ENCODE results near the gene SH2D3C.

DNA sequence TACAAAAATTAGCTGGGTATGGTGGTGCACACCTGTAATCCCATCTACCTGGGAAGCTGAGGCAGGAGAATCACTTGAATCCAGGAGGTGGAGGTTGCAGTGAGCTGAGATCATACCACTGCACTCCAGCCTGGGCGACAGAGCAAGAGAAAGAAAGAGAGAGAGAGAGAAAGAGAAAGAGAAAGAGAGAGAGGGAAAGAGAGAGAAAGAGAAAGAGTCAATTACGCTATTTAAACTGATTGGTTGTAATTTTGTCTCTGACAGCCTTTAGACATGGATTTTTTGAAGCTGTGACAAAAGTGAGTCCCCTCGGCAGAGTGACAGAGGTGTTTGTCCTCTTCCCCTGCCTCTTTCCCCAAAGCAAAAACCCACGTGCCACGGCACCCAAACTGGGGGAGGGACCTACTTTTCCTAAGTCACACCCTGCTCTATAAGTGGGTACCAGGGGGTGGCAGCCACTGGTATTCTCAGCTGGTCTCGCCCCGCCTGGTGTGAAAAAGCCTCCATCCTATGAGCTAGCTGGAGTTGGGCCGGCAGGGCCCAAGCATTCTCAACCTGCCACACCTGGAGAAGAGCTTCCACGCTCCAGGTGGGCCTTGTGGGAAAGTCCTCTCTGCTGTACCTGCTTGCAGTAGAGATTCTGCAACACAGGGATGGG is 75.0 kb downstream of the SH2D3C start:
- TF ChIP-seq, protein P1, sequence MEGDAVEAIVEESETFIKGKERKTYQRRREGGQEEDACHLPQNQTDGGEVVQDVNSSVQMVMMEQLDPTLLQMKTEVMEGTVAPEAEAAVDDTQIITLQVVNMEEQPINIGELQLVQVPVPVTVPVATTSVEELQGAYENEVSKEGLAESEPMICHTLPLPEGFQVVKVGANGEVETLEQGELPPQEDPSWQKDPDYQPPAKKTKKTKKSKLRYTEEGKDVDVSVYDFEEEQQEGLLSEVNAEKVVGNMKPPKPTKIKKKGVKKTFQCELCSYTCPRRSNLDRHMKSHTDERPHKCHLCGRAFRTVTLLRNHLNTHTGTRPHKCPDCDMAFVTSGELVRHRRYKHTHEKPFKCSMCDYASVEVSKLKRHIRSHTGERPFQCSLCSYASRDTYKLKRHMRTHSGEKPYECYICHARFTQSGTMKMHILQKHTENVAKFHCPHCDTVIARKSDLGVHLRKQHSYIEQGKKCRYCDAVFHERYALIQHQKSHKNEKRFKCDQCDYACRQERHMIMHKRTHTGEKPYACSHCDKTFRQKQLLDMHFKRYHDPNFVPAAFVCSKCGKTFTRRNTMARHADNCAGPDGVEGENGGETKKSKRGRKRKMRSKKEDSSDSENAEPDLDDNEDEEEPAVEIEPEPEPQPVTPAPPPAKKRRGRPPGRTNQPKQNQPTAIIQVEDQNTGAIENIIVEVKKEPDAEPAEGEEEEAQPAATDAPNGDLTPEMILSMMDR (conservative IDR thresholded peaks at IDR 0.05; ENCODE audit: low read depth, low read length): no peak
- TF ChIP-seq CHD1 (IDR thresholded peaks at IDR 0.05; ENCODE audit: low read depth, low read length): no peak
- no peak for TF ChIP-seq NFE2L2 (IDR thresholded peaks at IDR 0.05; ENCODE audit: low read depth, low read length)
- no peak for TF ChIP-seq POLR2A (IDR thresholded peaks at IDR 0.05; ENCODE audit: low read depth, low read length)
- no peak for TF ChIP-seq MAZ (IDR thresholded peaks at IDR 0.05; ENCODE audit: borderline replicate concordance, low read depth, low read length)
- no peak for TF ChIP-seq FOS (IDR thresholded peaks at IDR 0.05; ENCODE audit: low read depth, low read length)
- TF ChIP-seq BHLHE40 (IDR thresholded peaks at IDR 0.05; ENCODE audit: low read depth, low read length): no peak
- no peak for TF ChIP-seq MAFK (IDR thresholded peaks at IDR 0.05; ENCODE audit: low read depth, low read length)
- TF ChIP-seq CEBPB (IDR thresholded peaks at IDR 0.05; ENCODE audit: low read depth, low read length): no peak
- TF ChIP-seq SMC3 (IDR thresholded peaks at IDR 0.05; ENCODE audit: low read depth, low read length): no peak
- TF ChIP-seq RCOR1 (IDR thresholded peaks at IDR 0.05; ENCODE audit: insufficient replicate concordance, low read length): no peak
- TF ChIP-seq RAD21 (IDR thresholded peaks at IDR 0.05; ENCODE audit: low read length): no peak
- TF ChIP-seq, protein P2, sequence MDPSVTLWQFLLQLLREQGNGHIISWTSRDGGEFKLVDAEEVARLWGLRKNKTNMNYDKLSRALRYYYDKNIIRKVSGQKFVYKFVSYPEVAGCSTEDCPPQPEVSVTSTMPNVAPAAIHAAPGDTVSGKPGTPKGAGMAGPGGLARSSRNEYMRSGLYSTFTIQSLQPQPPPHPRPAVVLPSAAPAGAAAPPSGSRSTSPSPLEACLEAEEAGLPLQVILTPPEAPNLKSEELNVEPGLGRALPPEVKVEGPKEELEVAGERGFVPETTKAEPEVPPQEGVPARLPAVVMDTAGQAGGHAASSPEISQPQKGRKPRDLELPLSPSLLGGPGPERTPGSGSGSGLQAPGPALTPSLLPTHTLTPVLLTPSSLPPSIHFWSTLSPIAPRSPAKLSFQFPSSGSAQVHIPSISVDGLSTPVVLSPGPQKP (IDR thresholded peaks at IDR 0.05; ENCODE audit: borderline replicate concordance, low read depth, low read length): no peak
- no peak for TF ChIP-seq MXI1 (IDR thresholded peaks at IDR 0.05; ENCODE audit: borderline replicate concordance, low read depth, low read length)

All from IMR-90 (cell line).